Anterior cingulate cortex (tissue), 58 donors: ENCODE results near the gene TTC28.
"Not testable (repeated sequence)": the region's sequence is repeated elsewhere in the genome, so short reads cannot be mapped to it uniquely, and the experiment has no call there.

ENCODE experiments used
- DNase-seq, 58 donors: peaks; one replicate each; lab custom pipeline; 2025; lab: John Stamatoyannopoulos, UW

The TTC28 gene

GRCh38 chr22:28679611-28680287, at the start of gene TTC28:
TSS of gene TTC28 (minus strand) at chr22:28679840. CDS start at chr22:28679723, 117 bp downstream.
- peak in 54 of 58 donors; percentile 17 to 82 (median 59) for DNase-seq

- no peak for DNase-seq
These were observed 49.1 kb upstream of the TTC28 start for GRCh38 chr22:28728621-28729313.

GRCh38 chr22:28728002-28728401, 48.4 kb upstream of the TTC28 start:
- no peak for DNase-seq

GRCh38 chr22:28718044-28718443, 38.4 kb upstream of the TTC28 start:
- DNase-seq, result no peak

GRCh38 chr22:28716686-28717085, 37.0 kb upstream of the TTC28 start:
- DNase-seq, result no peak

GRCh38 chr22:28715611-28716010, 36.0 kb upstream of the TTC28 start:
- DNase-seq, result no peak

GRCh38 chr22:28714043-28714628, 34.5 kb upstream of the TTC28 start:
- DNase-seq, result no peak

- DNase-seq, result no peak
These were observed 32.5 kb upstream of the TTC28 start for GRCh38 chr22:28711820-28712777.

- no peak for DNase-seq
These were observed 31.7 kb upstream of the TTC28 start for GRCh38 chr22:28711341-28711740.

- no peak for DNase-seq
These were observed 31.0 kb upstream of the TTC28 start for GRCh38 chr22:28710576-28711191.

- DNase-seq, result no peak
These were observed 30.5 kb upstream of the TTC28 start for GRCh38 chr22:28710107-28710506.

- DNase-seq, result no peak
These were observed 27.2 kb upstream of the TTC28 start for GRCh38 chr22:28706845-28707244.

GRCh38 chr22:28703436-28703835, 23.8 kb upstream of the TTC28 start:
- DNase-seq, result no peak

GRCh38 chr22:28702891-28703290, 23.3 kb upstream of the TTC28 start:
- no peak for DNase-seq

- not testable (repeated sequence) for DNase-seq
These were observed 13.6 kb upstream of the TTC28 start for GRCh38 chr22:28693041-28693760.

GRCh38 chr22:28689796-28690195, 10.2 kb upstream of the TTC28 start:
- not testable (repeated sequence) for DNase-seq

- DNase-seq, result not testable (repeated sequence)
These were observed 3.3 kb upstream of the TTC28 start for GRCh38 chr22:28682966-28683365.

- not testable (repeated sequence) for DNase-seq
These were observed 1.3 kb upstream of the TTC28 start for GRCh38 chr22:28680813-28681490.
